Measurements from ENCODE around the gene PRDM11.

PRDM11 gene

GRCh38 chr11:45142241-45143055 lies 4.0 kb upstream of the PRDM11 start:
- no peak for DNase-seq

- DNase-seq: no peak
These were observed 2.9 kb upstream of the PRDM11 start for GRCh38 chr11:45143494-45143893.

- no peak for DNase-seq
These were observed 2.0 kb upstream of the PRDM11 start for GRCh38 chr11:45144126-45145082.

GRCh38 chr11:45145083-45145378 lies 1.4 kb upstream of the PRDM11 start:
- no peak for DNase-seq

- no peak for DNase-seq
These were observed 914 bp upstream of the PRDM11 start for GRCh38 chr11:45145379-45146071.

- peak; percentile 95 for DNase-seq
These were observed 734 bp downstream of the PRDM11 start for GRCh38 chr11:45147017-45147728.

- no peak for DNase-seq
These were observed 1.6 kb downstream of the PRDM11 start for GRCh38 chr11:45147891-45148675.

GRCh38 chr11:45149483-45150056 lies 3.1 kb downstream of the PRDM11 start:
- no peak for DNase-seq

GRCh38 chr11:45150301-45150700 lies 3.9 kb downstream of the PRDM11 start:
- DNase-seq: no peak

GRCh38 chr11:45150943-45151342 lies 4.5 kb downstream of the PRDM11 start:
- DNase-seq: no peak

GRCh38 chr11:45151362-45151982 lies 5.0 kb downstream of the PRDM11 start:
- DNase-seq: no peak

GRCh38 chr11:45152740-45153595 lies 6.5 kb downstream of the PRDM11 start:
- DNase-seq: no peak

- no peak for DNase-seq
These were observed 7.8 kb downstream of the PRDM11 start for GRCh38 chr11:45154276-45154675.

GRCh38 chr11:45155058-45155551 lies 8.7 kb downstream of the PRDM11 start:
- DNase-seq: no peak

GRCh38 chr11:45155627-45156180 lies 9.3 kb downstream of the PRDM11 start:
- no peak for DNase-seq

GRCh38 chr11:45156201-45156600 lies 9.8 kb downstream of the PRDM11 start:
- DNase-seq: no peak

- no peak for DNase-seq
These were observed 10.3 kb downstream of the PRDM11 start for GRCh38 chr11:45156741-45157140.

- DNase-seq: no peak
These were observed 11.1 kb downstream of the PRDM11 start for GRCh38 chr11:45157247-45158209.
